ENCODE results near the gene MYL12B. TPM values are rescaled to one million over a fixed set of nuclear protein-coding genes. Genes with fewer than 3 reads are reported as not detected.

The MYL12B gene
- polyA plus RNA-seq, 6 donors from 2014 or later, result 574 to 848 (median 647) TPM

- no peaks in the 10 kb centered on the region for H3K9me3 Mint-ChIP-seq
- H3K4me3 Mint-ChIP-seq, result no peak overlapping the region
- H3K36me3 Mint-ChIP-seq, result no peaks in the 10 kb centered on the region
- no peak overlapping the region for H3K27ac Mint-ChIP-seq
- H3K4me1 Mint-ChIP-seq, result no peaks in the 10 kb centered on the region
- no peak for DNase-seq
- no peaks in the 10 kb centered on the region for H3K27me3 Mint-ChIP-seq
- ATAC-seq (ENCODE audit: low read depth in 2 of 2), result no peak
Observed at GRCh38 chr18:3224223-3224622, 37.7 kb upstream of the MYL12B start.

- Mint-ChIP-seq H3K9me3 (no peaks in the 10 kb centered on the region), H3K27me3 (no peaks in the 10 kb centered on the region), H3K4me1 (no peaks in the 10 kb centered on the region), H3K36me3 (no peaks in the 10 kb centered on the region), H3K4me3 (no peak overlapping the region), H3K27ac (no peak overlapping the region)
- ATAC-seq (ENCODE audit: low read depth in 2 of 2) (no peak), DNase-seq (no peak)
Observed at GRCh38 chr18:3225588-3225987, 36.3 kb upstream of the MYL12B start.

DNA sequence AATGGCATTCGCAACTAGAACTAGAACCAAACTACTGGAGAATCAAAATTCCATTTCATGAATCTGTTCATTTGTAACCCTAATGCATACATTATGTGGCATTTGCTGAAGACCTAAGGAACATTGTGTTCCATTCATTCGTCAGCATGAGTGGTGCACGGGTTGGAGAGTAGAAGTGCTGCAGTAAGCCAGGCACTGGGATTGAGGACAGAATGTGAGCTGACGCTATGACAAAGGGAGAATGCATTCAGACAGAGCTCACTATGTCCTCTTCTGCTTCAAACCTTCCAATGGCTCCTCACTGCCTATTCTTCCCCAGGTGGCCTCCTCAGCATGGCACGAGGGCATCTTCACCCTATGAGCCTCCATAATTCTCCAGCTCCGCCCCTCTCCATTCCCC, 35.9 kb upstream of the MYL12B start:
- no peak overlapping the region for H3K27ac Mint-ChIP-seq
- ATAC-seq (ENCODE audit: low read depth in 2 of 2) (no peak), DNase-seq (no peak)
- no peaks in the 10 kb centered on the region for H3K9me3 Mint-ChIP-seq
- no peaks in the 10 kb centered on the region for H3K4me1 Mint-ChIP-seq
- H3K36me3 Mint-ChIP-seq, result peaks cover 0 to 3% of the 10 kb centered on the region in 2 donors
- no peaks in the 10 kb centered on the region for H3K27me3 Mint-ChIP-seq
- no peak overlapping the region for H3K4me3 Mint-ChIP-seq

GRCh38 chr18:3230401-3231334, 31.3 kb upstream of the MYL12B start:
- no peaks in the 10 kb centered on the region for H3K4me1 Mint-ChIP-seq
- H3K27me3 Mint-ChIP-seq, result no peaks in the 10 kb centered on the region
- DNase-seq (no peak), ATAC-seq (ENCODE audit: low read depth in 2 of 2) (no peak)
- no peaks in the 10 kb centered on the region for H3K9me3 Mint-ChIP-seq
- H3K36me3 Mint-ChIP-seq, result peaks cover 0 to 6% of the 10 kb centered on the region in 2 donors
- H3K4me3 Mint-ChIP-seq, result no peak overlapping the region
- H3K27ac Mint-ChIP-seq, result no peak overlapping the region

DNA sequence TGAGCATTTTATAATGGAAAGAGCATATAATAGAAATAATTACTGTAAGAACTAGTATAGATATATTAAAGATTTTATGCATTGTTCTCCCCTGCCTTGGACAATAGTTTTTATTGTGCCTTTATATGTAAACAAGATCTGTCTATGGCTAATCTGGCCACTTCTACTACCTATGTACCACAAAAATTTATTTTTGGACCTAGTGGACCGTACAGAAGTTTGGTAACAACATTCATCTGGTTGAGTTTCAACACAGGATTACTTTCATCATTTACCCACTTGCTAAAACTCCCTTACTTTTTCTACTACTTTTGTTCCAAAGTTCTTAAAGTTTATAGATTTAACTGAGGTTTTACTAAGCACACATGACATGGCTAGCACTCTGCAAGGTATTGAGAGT, 28.9 kb upstream of the MYL12B start:
- DNase-seq (no peak), ATAC-seq (ENCODE audit: low read depth in 2 of 2) (no peak)
- H3K27me3 Mint-ChIP-seq, result no peaks in the 10 kb centered on the region
- H3K4me1 Mint-ChIP-seq, result peaks cover 0 to 2% (median 0%) of the 10 kb centered on the region in 3 donors
- H3K4me3 Mint-ChIP-seq, result no peak overlapping the region
- no peak overlapping the region for H3K27ac Mint-ChIP-seq
- no peaks in the 10 kb centered on the region for H3K9me3 Mint-ChIP-seq
- H3K36me3 Mint-ChIP-seq, result peaks cover 0 to 6% of the 10 kb centered on the region in 2 donors

DNA sequence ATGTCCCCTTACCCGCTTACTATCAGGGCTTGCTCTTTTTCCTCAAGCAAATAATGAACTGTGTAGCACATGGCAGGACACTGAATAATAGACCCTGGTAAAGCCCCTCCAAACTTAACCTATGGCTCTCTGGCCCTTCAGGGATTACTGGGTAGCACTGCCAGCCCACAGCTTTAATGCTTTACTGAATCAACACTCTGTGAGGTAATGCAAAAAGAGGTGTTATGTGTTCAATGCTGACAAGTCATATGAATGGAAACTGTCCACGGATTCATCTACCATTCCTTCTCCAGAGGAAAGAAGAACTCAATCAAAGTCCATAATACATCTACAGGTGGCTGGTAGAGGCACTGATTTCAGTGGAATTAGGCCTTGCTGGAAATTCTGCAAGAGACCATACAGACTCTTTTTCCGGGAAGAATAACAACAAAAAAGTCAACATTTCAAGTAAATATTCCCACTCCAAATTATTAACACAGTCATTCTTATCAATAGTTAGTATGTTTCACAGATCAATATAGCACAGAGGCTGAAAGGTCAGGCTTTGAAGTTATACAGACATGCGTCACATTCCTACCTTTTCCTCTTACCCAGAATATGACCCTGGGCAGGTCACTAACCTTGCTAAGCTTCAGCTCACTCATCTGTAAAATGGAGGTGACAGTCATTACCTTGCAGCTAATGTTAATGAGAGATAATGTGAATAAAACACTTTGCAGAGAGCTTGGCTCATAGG, 28.3 kb upstream of the MYL12B start:
- H3K4me1 Mint-ChIP-seq, result peaks cover 0 to 2% (median 0%) of the 10 kb centered on the region in 3 donors

DNA sequence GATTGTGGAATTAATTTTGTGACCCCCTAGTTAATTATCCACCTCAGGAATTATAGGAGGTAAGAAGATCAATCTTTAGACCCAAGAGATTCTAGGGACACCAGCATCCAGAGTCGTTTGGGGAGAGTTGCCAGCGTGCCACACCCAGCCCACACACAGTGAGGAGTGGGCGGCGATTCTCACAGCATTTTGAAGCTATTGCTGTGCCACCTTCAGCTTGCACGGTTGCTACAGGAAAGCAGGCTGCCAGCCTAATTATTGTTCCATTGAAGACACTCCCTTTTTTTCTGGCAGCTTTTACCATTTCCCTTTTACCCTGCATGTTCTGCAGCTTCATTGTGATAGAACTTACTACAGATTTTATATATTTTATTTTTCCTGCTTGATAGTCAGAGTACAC, 27.5 kb upstream of the MYL12B start:
- peaks cover 2 to 5% (median 4%) of the 10 kb centered on the region in 3 donors for H3K4me1 Mint-ChIP-seq
- no peaks in the 10 kb centered on the region for H3K27me3 Mint-ChIP-seq
- no peak overlapping the region for H3K27ac Mint-ChIP-seq
- H3K9me3 Mint-ChIP-seq, result no peaks in the 10 kb centered on the region
- ATAC-seq (ENCODE audit: low read depth in 2 of 2), result no peak
- DNase-seq, result no peak
- H3K4me3 Mint-ChIP-seq, result no peak overlapping the region
- peaks cover 0 to 15% of the 10 kb centered on the region in 2 donors for H3K36me3 Mint-ChIP-seq

More for the DNA sequence above, 28.3 kb upstream of the MYL12B start:
- H3K27me3 Mint-ChIP-seq, result no peaks in the 10 kb centered on the region
- peaks cover 0 to 7% of the 10 kb centered on the region in 2 donors for H3K36me3 Mint-ChIP-seq
- H3K4me3 Mint-ChIP-seq, result no peak overlapping the region
- H3K9me3 Mint-ChIP-seq, result no peaks in the 10 kb centered on the region
- H3K27ac Mint-ChIP-seq, result no peak overlapping the region
- DNase-seq, result no peak
- no peak for ATAC-seq (ENCODE audit: low read depth in 2 of 2)

GRCh38 chr18:3235846-3236245, 26.1 kb upstream of the MYL12B start:
- Mint-ChIP-seq H3K27me3 (no peaks in the 10 kb centered on the region), H3K9me3 (peaks cover 0 to 8% (median 5%) of the 10 kb centered on the region in 7 donors), H3K36me3 (peaks cover 5 to 20% of the 10 kb centered on the region in 2 donors), H3K4me3 (no peak overlapping the region), H3K27ac (no peak overlapping the region), H3K4me1 (peaks cover 2 to 5% (median 4%) of the 10 kb centered on the region in 3 donors)
- DNase-seq (no peak), ATAC-seq (ENCODE audit: low read depth in 2 of 2) (no peak)

DNA sequence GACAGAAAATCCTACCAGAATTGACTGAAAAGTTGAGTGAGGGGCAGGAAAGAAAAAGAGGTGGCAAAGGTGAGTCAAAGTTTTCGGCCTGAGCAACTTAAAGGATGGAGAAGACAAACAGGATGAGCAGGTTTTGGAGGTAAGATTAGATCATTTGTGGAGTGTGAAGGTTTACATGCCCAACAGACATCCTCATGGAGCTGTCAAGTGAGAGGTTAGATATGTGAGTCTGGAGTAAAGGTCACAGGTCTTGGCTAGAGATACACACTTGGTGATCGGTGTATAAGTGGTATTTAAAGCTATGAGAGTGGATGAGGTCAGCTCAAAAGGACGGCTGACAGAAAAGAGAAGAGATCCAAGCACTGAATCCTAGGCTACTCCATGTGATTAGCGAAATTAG, 25.5 kb upstream of the MYL12B start:
- DNase-seq (no peak), ATAC-seq (ENCODE audit: low read depth in 2 of 2) (no peak)
- Mint-ChIP-seq H3K36me3 (peaks cover 7 to 17% of the 10 kb centered on the region in 2 donors), H3K9me3 (peaks cover 0 to 11% (median 7%) of the 10 kb centered on the region in 7 donors), H3K4me1 (peaks cover 2 to 5% (median 4%) of the 10 kb centered on the region in 3 donors), H3K27me3 (no peaks in the 10 kb centered on the region), H3K4me3 (no peak overlapping the region), H3K27ac (no peak overlapping the region)

DNA sequence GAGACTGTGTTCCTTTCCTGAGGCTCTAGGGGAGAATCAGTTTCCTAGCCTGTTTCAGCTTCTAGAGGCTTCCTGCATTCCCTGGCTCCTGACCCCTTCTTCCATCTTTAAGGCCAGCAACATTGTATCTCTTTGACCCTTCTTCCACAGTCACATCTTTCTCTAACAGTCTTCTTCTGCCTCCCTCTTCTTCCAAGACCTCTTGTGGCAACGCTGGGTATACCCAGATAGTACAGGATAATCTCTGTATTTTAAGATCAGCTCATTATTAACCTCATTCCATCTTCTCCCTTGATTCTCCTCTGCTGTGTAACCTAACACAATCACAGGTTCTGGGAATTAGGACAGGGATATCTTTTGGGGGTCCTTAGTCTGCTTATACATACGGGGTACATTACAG, 23.2 kb upstream of the MYL12B start:
- H3K4me1 Mint-ChIP-seq, result peaks cover 2 to 5% (median 4%) of the 10 kb centered on the region in 3 donors
- H3K9me3 Mint-ChIP-seq, result peaks cover 0 to 21% (median 12%) of the 10 kb centered on the region in 7 donors
- H3K27ac Mint-ChIP-seq, result peak overlapping the region in 3 of 6 donors; percentile 21 to 87 (median 49)
- no peak for ATAC-seq (ENCODE audit: low read depth in 2 of 2)
- H3K4me3 Mint-ChIP-seq, result no peak overlapping the region
- H3K27me3 Mint-ChIP-seq, result no peaks in the 10 kb centered on the region
- DNase-seq, result no peak
- H3K36me3 Mint-ChIP-seq, result peaks cover 13 to 21% of the 10 kb centered on the region in 2 donors

GRCh38 chr18:3245185-3245564, 16.8 kb upstream of the MYL12B start:
- H3K9me3 Mint-ChIP-seq, result peaks cover 0 to 21% (median 11%) of the 10 kb centered on the region in 7 donors

GRCh38 chr18:3245853-3246634, 15.9 kb upstream of the MYL12B start:
- peak; percentile 50 for ATAC-seq (ENCODE audit: low read depth in 2 of 2)
- H3K36me3 Mint-ChIP-seq, result peaks cover 6 to 9% of the 10 kb centered on the region in 2 donors
- H3K27ac Mint-ChIP-seq, result peak overlapping the region; percentile 97 to 99 (median 99)
- peaks cover 0 to 14% (median 7%) of the 10 kb centered on the region in 7 donors for H3K9me3 Mint-ChIP-seq
- peak overlapping the region; percentile 84 to 99 (median 97) for H3K4me3 Mint-ChIP-seq
- DNase-seq, result peak; percentile 75
- H3K4me1 Mint-ChIP-seq, result peaks cover 20 to 39% (median 33%) of the 10 kb centered on the region in 3 donors
- no peaks in the 10 kb centered on the region for H3K27me3 Mint-ChIP-seq

More at GRCh38 chr18:3245185-3245564, 16.8 kb upstream of the MYL12B start:
- Mint-ChIP-seq H3K27ac (peak overlapping the region in 5 of 6 donors; percentile 74 to 99 (median 97)), H3K27me3 (no peaks in the 10 kb centered on the region), H3K4me3 (peak overlapping the region; percentile 52 to 98 (median 96)), H3K4me1 (peaks cover 13 to 31% (median 26%) of the 10 kb centered on the region in 3 donors), H3K36me3 (peaks cover 12 to 13% of the 10 kb centered on the region in 2 donors)
- ATAC-seq (ENCODE audit: low read depth in 2 of 2), result no peak
- no peak for DNase-seq
